Measurements from ENCODE around the gene LMAN2. TPM values are rescaled to one million over a fixed set of nuclear protein-coding genes. Genes with fewer than 3 reads are reported as not detected.
A peak's percentile ranks its signal among the peaks of the same experiment; 100 is the strongest.

Gene LMAN2
- polyA plus RNA-seq, 2 of the 4 experiments (the other 2 are of a cell fraction): 123 to 210 TPM

DNA sequence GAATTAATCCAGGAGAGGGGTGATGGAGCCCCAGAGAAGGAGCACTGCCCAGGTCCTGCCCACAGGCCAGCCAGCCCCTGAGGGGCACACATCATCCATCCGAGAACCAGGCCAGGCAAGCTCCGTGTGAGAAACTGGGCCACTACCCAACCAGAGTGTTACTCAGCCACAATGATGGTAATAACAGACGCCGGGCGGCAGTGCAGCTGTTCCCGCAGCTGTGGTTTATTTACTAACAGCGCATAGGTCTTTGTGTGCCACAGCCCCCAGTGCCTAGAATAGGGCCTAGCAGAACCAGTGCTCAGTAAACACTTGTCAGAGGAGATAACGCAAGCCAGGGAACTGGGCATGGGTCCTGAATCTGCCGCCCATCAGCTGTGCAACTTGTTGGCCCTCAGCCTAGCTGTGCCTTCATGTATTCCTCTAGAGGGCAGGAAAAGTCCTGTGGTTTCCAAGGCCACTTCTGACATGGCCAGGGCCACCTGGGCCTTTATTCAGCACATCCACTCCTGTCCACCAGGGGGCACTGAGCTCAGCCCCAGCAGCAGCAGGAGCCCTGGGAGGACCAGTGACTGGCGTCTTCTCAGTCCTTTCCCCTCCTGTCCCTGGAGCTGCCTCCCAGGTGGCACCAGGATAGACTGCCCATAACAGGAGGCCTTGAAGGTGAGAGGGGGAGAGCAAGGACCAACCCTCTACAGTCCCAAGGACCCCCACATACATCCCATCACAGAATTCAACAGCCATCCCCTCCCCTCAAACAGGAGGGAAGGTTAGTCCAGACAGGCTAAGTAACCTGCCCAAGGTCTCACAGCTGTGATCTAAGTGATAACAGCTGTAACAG, 41.9 kb downstream of the LMAN2 start:
- H3K27ac ChIP-seq: no peak overlapping the region
- peaks cover 34% of the 10 kb centered on the region for H3K4me1 ChIP-seq
- 87% methylated on average over 9 of the region's 10 CpGs for WGBS (ENCODE audit: missing lambda C conversion rate)
- peak; percentile 78 to 91 for DNase-seq (ENCODE audit: low read depth in 1 of 2, low spot score in 1 of 2)
- POLR2A ChIA-PET: interaction anchor here (1.0 kb wide), 1 partner anchor 42 kb away, joined by 4 read pairs; the partner anchor contains the start of gene LMAN2
- TF ChIP-seq, protein P1, sequence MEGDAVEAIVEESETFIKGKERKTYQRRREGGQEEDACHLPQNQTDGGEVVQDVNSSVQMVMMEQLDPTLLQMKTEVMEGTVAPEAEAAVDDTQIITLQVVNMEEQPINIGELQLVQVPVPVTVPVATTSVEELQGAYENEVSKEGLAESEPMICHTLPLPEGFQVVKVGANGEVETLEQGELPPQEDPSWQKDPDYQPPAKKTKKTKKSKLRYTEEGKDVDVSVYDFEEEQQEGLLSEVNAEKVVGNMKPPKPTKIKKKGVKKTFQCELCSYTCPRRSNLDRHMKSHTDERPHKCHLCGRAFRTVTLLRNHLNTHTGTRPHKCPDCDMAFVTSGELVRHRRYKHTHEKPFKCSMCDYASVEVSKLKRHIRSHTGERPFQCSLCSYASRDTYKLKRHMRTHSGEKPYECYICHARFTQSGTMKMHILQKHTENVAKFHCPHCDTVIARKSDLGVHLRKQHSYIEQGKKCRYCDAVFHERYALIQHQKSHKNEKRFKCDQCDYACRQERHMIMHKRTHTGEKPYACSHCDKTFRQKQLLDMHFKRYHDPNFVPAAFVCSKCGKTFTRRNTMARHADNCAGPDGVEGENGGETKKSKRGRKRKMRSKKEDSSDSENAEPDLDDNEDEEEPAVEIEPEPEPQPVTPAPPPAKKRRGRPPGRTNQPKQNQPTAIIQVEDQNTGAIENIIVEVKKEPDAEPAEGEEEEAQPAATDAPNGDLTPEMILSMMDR (IDR thresholded peaks at IDR 0.05): peak; percentile 81
- no peak for TF ChIP-seq KDM5A (IDR thresholded peaks at IDR 0.05)
- TF ChIP-seq NFE2L2 (conservative IDR thresholded peaks at IDR 0.05; ENCODE audit: low read length): no peak
- TF ChIP-seq ZNF302 (CRISPR knock-in tag; IDR thresholded peaks at IDR 0.05): no peak
- no peak for TF ChIP-seq EHMT2 (IDR thresholded peaks at IDR 0.05; ENCODE audit: low read depth)
- TF ChIP-seq, protein P2, sequence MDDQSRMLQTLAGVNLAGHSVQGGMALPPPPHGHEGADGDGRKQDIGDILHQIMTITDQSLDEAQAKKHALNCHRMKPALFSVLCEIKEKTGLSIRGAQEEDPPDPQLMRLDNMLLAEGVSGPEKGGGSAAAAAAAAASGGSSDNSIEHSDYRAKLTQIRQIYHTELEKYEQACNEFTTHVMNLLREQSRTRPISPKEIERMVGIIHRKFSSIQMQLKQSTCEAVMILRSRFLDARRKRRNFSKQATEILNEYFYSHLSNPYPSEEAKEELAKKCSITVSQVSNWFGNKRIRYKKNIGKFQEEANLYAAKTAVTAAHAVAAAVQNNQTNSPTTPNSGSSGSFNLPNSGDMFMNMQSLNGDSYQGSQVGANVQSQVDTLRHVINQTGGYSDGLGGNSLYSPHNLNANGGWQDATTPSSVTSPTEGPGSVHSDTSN (IDR thresholded peaks at IDR 0.05): no peak
- peak; percentile 63 for TF ChIP-seq SMC3 (IDR thresholded peaks at IDR 0.05)
- TF ChIP-seq RAD21 (conservative IDR thresholded peaks at IDR 0.05 in 1 of 2, IDR thresholded peaks at IDR 0.05 in 1 of 2): peak; percentile 59 to 63
- peak overlapping the region; percentile 99; the same call in 1 of the 3 replicates for H3K4me2 ChIP-seq
- FAIRE-seq: no peak
- H3K9me3 ChIP-seq: no peaks in the 10 kb centered on the region
- no peak overlapping the region for H3K4me3 ChIP-seq
- CTCF ChIA-PET: interaction anchor here (0.6 to 6.3 kb wide), 51 partner anchors 8 to 226 kb away, joined by 3 to 55 read pairs (median 5); partner anchors contain the start of genes LMAN2 and SLC34A1
- peak; percentile 51 to 67 for ATAC-seq

DNA sequence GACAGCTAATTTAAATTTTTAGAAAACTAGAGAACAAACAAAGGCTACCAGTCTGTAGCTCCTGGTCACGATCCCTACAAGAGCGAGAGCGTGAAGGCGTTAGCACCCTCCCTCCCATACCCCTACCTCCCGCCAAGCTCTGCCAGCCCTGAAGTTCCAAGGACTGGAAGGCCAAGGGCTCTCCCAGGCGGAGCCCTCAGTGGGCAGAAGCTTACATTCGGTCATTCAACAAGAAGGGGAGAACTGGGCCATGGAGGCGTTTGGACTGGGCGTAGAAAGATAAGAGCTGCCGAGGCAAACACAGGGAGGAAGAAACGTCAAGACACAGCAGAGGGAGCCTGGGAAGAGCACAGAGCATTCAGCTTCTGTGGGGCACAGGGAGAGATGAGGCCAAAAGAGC, 42.7 kb downstream of the LMAN2 start:
- Histone ChIP-seq H3K27ac (no peak overlapping the region), H3K4me2 (no peak overlapping the region), H3K4me1 (peaks cover 34% of the 10 kb centered on the region), H3K9me3 (no peaks in the 10 kb centered on the region), H3K4me3 (no peak overlapping the region)
- no peak for ATAC-seq
- WGBS (ENCODE audit: missing lambda C conversion rate): 87% methylated on average over 11 of the region's 11 CpGs
- TF ChIP-seq HOXB13 (CRISPR knock-in tag; IDR thresholded peaks at IDR 0.05; ENCODE audit: low read depth) (no peak), TFCP2L1 (CRISPR knock-in tag; IDR thresholded peaks at IDR 0.05) (no peak)
- no peak for DNase-seq (ENCODE audit: low read depth in 1 of 2, low spot score in 1 of 2)
- POLR2A ChIA-PET: interaction anchor here (1.0 kb wide), 1 partner anchor 43 kb away, joined by 4 read pairs; the partner anchor contains the start of gene LMAN2
- no peak for FAIRE-seq
- CTCF ChIA-PET: interaction anchor here (0.7 to 6.3 kb wide), 20 partner anchors 7 to 198 kb away, joined by 3 to 55 read pairs (median 10); no protein-coding TSS in a partner anchor

DNA sequence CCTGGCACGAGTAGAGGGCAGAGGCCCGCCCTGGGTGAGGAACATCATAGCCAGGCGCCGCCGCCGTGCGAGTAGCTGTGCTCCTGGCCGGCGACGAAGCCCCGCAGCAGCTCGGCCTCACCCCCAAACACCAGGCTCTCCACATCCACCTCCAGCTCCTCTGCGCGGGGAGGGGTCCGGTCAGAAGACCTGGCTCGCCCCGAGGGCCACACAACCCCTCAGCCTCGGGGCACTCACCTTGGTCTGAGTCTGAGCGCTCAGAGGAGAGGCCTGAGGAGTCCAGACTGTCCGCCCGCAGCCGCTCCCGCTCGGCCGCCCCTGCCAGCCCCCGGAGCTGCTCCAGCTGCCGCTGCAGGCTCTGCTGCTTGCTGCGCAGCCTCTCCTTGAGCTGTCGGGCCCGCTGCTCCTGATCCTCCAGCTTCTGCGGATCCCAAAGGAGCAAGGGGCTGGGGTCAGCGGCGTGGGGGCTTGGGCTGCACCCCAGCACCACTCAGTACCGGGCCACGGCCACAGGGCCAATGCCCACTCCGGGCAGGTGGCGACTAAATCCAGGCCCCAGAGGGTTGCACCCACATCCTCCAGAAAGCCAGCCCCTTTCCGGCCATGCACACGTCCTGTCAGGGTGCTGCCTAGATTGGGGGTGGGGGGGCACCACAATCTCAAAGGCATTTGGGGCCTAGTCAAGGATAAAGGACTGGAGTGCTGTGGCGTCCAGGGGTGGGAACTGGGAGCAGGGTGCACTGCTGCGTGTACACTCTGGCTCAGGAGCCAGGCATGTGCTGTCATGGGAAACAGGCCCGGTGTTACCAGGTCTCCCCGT, 43.7 kb downstream of the LMAN2 start:
- Histone ChIP-seq H3K27ac (no peak overlapping the region), H3K4me3 (no peak overlapping the region), H3K9me3 (no peaks in the 10 kb centered on the region), H3K4me1 (peaks cover 31% of the 10 kb centered on the region), H3K4me2 (no peak overlapping the region)
- FAIRE-seq: no peak
- ATAC-seq: no peak
- no peak for DNase-seq (ENCODE audit: low read depth in 1 of 2, low spot score in 1 of 2)
- WGBS (ENCODE audit: missing lambda C conversion rate): 90% methylated on average over 24 of the region's 43 CpGs
- TF ChIP-seq, protein P3, sequence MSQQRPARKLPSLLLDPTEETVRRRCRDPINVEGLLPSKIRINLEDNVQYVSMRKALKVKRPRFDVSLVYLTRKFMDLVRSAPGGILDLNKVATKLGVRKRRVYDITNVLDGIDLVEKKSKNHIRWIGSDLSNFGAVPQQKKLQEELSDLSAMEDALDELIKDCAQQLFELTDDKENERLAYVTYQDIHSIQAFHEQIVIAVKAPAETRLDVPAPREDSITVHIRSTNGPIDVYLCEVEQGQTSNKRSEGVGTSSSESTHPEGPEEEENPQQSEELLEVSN (IDR thresholded peaks at IDR 0.05; ENCODE audit: borderline replicate concordance, low read depth): no peak
- TF ChIP-seq MYC (IDR thresholded peaks at IDR 0.05; ENCODE audit: borderline replicate concordance, low read length) (no peak), NFE2L2 (conservative IDR thresholded peaks at IDR 0.05; ENCODE audit: low read length) (no peak), GATA3 (IDR thresholded peaks at IDR 0.05; ENCODE audit: borderline replicate concordance) (no peak)
- CTCF ChIA-PET: interaction anchor here (1.2 to 6.3 kb wide), 12 partner anchors 9 to 197 kb away, joined by 4 to 55 read pairs (median 22); no protein-coding TSS in a partner anchor
- POLR2A ChIA-PET: interaction anchor here (0.5 kb wide), 1 partner anchor 118 kb away, joined by 4 read pairs; the partner anchor contains the start of gene GRK6
